ENCODE data around the gene TMEM178B.

Gene TMEM178B

DNA sequence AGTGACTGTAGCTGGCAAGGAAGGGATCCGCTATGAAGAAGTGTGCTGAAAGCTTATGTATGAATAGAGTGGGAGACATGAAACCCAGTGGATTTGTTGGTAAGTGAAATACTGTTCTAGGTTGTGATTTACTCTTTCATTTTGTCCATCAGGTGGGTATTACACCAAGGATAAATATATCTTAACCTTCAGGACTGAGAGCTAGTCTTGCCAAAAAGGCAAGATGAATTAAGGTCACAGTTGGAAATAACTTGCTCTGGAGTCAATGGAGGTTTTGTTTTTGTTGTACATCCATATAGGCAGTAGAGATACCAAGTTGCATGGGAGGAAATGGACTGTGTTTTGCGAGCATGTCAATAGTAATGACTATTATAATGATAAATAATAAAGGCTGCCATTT, 190.6 kb downstream of the TMEM178B start:
- no peak overlapping the region for H3K4me3 ChIP-seq (ENCODE audit: low read depth, low read length)
- TF ChIP-seq, protein P1, sequence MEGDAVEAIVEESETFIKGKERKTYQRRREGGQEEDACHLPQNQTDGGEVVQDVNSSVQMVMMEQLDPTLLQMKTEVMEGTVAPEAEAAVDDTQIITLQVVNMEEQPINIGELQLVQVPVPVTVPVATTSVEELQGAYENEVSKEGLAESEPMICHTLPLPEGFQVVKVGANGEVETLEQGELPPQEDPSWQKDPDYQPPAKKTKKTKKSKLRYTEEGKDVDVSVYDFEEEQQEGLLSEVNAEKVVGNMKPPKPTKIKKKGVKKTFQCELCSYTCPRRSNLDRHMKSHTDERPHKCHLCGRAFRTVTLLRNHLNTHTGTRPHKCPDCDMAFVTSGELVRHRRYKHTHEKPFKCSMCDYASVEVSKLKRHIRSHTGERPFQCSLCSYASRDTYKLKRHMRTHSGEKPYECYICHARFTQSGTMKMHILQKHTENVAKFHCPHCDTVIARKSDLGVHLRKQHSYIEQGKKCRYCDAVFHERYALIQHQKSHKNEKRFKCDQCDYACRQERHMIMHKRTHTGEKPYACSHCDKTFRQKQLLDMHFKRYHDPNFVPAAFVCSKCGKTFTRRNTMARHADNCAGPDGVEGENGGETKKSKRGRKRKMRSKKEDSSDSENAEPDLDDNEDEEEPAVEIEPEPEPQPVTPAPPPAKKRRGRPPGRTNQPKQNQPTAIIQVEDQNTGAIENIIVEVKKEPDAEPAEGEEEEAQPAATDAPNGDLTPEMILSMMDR (IDR thresholded peaks at IDR 0.05; ENCODE audit: low read depth, low read length), result no peak

DNA sequence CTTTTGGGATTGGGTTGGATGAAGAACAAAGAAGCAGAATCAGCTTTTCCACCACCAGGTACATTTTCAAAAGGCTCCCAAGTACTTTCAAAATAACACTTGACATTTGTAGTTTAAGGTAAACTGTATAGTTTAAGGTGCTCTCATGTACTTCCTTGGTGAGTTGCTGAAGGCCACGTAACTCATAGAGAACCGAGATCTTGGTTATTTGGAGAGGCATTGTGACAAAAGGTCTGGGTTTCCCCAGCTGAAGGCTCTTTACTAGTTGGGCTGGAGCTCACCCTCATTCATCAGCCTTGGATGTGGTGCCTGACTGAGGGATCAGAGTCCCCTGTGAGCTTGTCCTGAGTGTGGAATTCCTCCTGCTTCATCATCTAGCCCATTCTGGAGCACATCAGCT, 191.8 kb downstream of the TMEM178B start:
- H3K4me3 ChIP-seq (ENCODE audit: low read depth, low read length), result no peak overlapping the region
- TF ChIP-seq, protein P1 (IDR thresholded peaks at IDR 0.05; ENCODE audit: low read depth, low read length), result no peak

DNA sequence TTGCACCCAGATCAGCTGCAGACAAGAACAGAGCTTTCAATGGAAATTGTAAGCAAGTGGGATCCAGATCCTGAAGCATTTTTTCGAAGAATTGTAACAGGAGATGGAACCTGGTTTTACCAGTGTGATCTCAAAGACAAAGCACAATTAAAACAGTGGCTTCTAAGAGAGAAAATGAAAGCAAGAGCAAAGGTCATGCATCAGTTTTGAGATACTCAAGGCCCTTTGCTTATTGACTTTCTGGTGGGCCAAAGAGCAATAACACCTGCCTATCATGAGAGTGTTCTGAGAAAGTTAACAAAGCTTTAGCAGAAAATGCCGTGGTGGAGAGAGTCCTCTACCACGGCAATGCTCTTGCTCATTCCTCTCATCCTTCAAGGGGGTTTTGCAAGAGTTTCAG, 194.8 kb downstream of the TMEM178B start:
- TF ChIP-seq, protein P1 (IDR thresholded peaks at IDR 0.05; ENCODE audit: low read depth, low read length), result no peak
- no peak overlapping the region for H3K4me3 ChIP-seq (ENCODE audit: low read depth, low read length)

DNA sequence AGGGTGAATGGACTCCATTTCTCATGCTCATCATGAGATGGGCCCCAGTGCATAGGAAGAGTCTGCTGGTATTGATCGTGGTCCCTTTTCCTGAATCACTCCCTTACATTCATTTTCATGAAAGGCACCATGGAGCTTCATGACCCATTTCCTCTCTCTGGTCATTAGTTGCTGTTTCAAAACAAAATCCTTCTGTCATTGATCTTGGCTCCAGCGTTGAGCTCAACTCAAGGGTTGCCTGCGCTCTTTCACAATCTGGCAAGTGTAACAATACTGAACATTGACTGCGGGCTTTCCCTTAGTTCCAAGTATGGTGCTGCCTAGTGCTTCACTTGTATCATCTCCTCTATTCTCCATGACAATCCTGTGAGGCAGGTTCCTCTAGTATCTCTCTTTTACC, 197.6 kb downstream of the TMEM178B start:
- TF ChIP-seq, protein P1 (IDR thresholded peaks at IDR 0.05; ENCODE audit: low read depth, low read length), result no peak
- H3K4me3 ChIP-seq (ENCODE audit: low read depth, low read length), result no peak overlapping the region

DNA sequence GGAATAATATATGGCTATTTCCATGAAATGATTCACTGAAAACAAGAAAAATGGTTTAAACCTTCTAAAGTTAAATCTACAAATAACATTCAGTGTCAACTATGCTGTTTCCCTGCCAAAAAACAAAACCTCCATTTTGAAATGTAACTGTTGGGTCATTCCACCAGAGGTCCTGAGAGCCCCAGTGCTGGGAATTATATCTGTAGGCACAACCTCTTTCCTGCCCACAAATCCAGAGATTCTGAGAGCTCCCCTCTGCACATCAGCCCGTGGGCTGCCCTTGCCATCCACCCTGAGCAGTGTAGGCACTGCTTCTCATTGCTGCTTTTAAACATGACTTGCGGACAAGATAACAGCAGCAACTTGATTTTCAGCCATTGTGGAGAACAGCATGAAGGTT, 198.6 kb downstream of the TMEM178B start:
- TF ChIP-seq, protein P1 (IDR thresholded peaks at IDR 0.05; ENCODE audit: low read depth, low read length), result no peak
- H3K4me3 ChIP-seq (ENCODE audit: low read depth, low read length), result no peak overlapping the region

DNA sequence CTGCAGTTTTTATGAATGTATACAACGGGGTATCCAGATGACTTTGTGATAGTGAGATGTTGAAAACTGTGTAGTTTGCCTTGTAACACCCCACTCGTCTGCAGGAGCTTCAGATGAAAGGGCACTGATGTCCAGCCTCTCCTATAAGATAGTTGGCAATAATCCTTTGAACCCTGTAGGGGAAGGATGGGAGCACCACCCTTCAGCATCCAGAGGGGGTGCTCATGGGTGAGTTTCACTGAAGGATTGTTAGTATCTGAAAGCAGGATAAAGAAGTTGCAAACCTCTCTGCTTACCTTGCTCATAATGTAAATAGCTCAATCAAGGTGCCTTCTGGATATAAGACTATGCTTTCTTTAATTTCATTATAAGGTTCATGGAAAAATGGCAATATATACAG, 201.5 kb downstream of the TMEM178B start:
- TF ChIP-seq, protein P1 (IDR thresholded peaks at IDR 0.05; ENCODE audit: low read depth, low read length), result no peak
- H3K4me3 ChIP-seq (ENCODE audit: low read depth, low read length), result no peak overlapping the region

DNA sequence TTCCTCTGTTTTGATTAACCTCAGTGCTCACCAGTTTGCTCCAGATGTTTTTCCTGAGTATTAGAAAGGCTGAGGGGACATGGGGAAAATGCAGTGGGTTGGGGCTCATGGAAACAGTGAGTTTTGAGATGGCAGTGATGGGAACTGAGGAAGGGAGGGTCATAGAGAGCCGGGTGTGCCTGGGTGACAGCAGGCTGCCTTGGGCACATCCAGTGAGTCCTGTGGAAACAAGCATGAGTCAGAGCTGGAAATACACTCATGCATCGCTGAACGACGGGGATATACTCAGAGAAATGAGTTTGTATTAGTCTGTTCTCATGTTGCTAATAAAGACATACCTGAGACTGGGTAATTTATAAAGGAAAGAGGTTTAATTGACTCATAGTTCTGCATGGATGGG, 202.2 kb downstream of the TMEM178B start:
- TF ChIP-seq, protein P1 (IDR thresholded peaks at IDR 0.05; ENCODE audit: low read depth, low read length), result no peak
- no peak overlapping the region for H3K4me3 ChIP-seq (ENCODE audit: low read depth, low read length)
